HepG2 (cell line): Measurements from ENCODE around the gene SAMD4A. TPM values are rescaled to one million over a fixed set of nuclear protein-coding genes. Genes with fewer than 3 reads are reported as not detected.

Experiments used
- NFE2L1 ChIP-seq: sonication (generic); formaldehyde crosslinking; IDR thresholded peaks from 2 replicates; pipeline ENCODE4 v1.4.0; 2020; ENCODE audit warnings: missing genetic modification reagents, mild to moderate bottlenecking, borderline replicate concordance
- NONO ChIP-seq, 2 experiments: fragments of 450-650 bp in 1 of 2; sonication (generic) in 1 of 2; formaldehyde crosslinking in 1 of 2; IDR thresholded peaks in 1 of 2; conservative IDR thresholded peaks in 1 of 2; 2 replicates each; pipeline versions ENCODE4 v1.6.1 to v1.8.0; 2017 to 2022; ENCODE audit warnings: mild to moderate bottlenecking in 1 of 2, missing genetic modification reagents in 1 of 2, moderate library complexity in 1 of 2
- RAD21 ChIP-seq: fragments of 450-650 bp; formaldehyde crosslinking; IDR thresholded peaks from 2 replicates; pipeline ENCODE4 v1.5.0; 2020; ENCODE audit warnings: mild to moderate bottlenecking
- SSRP1 ChIP-seq: IDR thresholded peaks from 2 replicates; pipeline ENCODE4 v1.6.1; 2016; ENCODE audit warnings: control low read depth
- ZBTB7B ChIP-seq: sonication (generic); formaldehyde crosslinking; IDR thresholded peaks from 2 replicates; pipeline ENCODE4 v1.4.0; 2020; ENCODE audit warnings: missing genetic modification reagents
- ZIK1 ChIP-seq: sonication (generic); formaldehyde crosslinking; IDR thresholded peaks from 2 replicates; pipeline ENCODE4 v1.5.0; 2020; ENCODE audit warnings: mild to moderate bottlenecking, low read depth, missing genetic modification reagents, borderline replicate concordance
- ZNF570 ChIP-seq: sonication (generic); formaldehyde crosslinking; IDR thresholded peaks from 2 replicates; pipeline ENCODE4 v1.4.0; 2020; ENCODE audit warnings: mild to moderate bottlenecking, missing genetic modification reagents, borderline replicate concordance
- ZNF83 ChIP-seq: sonication (generic); formaldehyde crosslinking; IDR thresholded peaks from 2 replicates; pipeline ENCODE4 v1.4.0; 2020; ENCODE audit warnings: missing genetic modification reagents, mild to moderate bottlenecking, borderline replicate concordance
- polyA plus RNA-seq, 8 experiments: library from polyadenylated mRNA; depleted of rRNA in 3 of 8; stranded (reverse) in 7 of 8; unstranded in 1 of 8; fragments of >200 nt; fragmentation: Illumina TruSeq in 4 of 8; extraction: Trizol in 4 of 8; gene quantifications; 2 replicates each; pipeline versions ENCODE4 v1.2.1 to v1.2.3, GENCODE V29; 2011 to 2016; ENCODE audit warnings: low read depth in 4 of 8, missing spikeins in 1 of 8, mixed read lengths in 1 of 8; ENCODE audit not compliant: insufficient read depth in 1 of 8
- total RNA-seq, 5 experiments: library from RNA; depleted of rRNA; stranded (reverse); fragments of >200 nt; fragmentation: Illumina TruSeq; extraction: Trizol; gene quantifications; 2 replicates each; pipeline ENCODE4 v1.2.3, GENCODE V29; 2016; ENCODE audit warnings: low read depth in 1 of 5
- TF ChIP-seq, protein P1 (sequence below): sonication (generic); formaldehyde crosslinking; IDR thresholded peaks from 2 replicates; pipeline ENCODE4 v1.5.0; 2020; ENCODE audit warnings: mild to moderate bottlenecking, missing genetic modification reagents, borderline replicate concordance
- TF ChIP-seq, protein P2 (sequence below): sonication (generic); formaldehyde crosslinking; IDR thresholded peaks from 2 replicates; pipeline ENCODE4 v1.5.0; 2020; ENCODE audit warnings: mild to moderate bottlenecking, missing genetic modification reagents
- TF ChIP-seq, protein P3 (sequence below): sonication (generic); formaldehyde crosslinking; IDR thresholded peaks from 2 replicates; pipeline ENCODE4 v1.5.1; 2020; ENCODE audit warnings: missing genetic modification reagents, mild to moderate bottlenecking, borderline replicate concordance
- TF ChIP-seq, protein P4 (sequence below): sonication (generic); formaldehyde crosslinking; IDR thresholded peaks from 2 replicates; pipeline ENCODE4 v1.8.0; 2022; ENCODE audit warnings: missing genetic modification reagents, low read depth, mild to moderate bottlenecking, borderline replicate concordance

Gene SAMD4A
- total and polyA plus RNA-seq, 2 of the 13 experiments (the other 11 are each of a cell fraction or from before 2014, with no cell fraction given): 11.8 to 13.0 TPM

DNA sequence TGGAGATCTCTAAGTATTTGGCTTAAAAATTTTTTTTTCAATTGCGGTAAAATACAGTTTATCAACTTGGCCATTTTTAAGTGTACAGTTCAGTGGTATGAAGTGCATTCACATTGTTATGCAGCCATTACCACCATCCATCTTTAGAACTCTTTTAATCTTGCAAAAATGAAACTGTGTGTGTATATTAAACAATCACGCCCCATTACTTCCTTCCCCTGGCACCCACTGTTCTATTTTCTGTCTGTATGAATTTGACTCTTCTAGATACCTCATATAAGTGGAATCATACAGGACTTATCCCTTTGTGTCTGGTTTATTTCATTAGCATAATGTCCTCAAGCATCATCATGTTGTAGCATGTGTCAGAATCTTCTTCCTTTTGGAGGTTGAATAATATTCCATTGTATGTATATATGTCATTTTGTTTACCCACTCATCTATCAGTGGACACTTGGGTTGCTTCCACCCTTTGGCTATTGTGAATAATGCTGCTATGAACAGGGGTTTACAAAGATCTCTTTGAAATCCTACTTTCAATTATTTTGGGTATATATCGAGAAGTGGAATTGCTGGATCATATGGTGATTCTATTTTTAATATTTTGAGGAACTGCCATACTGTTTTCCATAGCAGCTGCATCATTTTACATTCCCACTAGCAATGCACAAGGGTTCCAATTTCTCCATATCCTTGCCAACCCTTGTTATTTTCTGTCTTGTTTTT is 62.9 kb downstream of the SAMD4A start (continued):
- TF ChIP-seq, protein P1, sequence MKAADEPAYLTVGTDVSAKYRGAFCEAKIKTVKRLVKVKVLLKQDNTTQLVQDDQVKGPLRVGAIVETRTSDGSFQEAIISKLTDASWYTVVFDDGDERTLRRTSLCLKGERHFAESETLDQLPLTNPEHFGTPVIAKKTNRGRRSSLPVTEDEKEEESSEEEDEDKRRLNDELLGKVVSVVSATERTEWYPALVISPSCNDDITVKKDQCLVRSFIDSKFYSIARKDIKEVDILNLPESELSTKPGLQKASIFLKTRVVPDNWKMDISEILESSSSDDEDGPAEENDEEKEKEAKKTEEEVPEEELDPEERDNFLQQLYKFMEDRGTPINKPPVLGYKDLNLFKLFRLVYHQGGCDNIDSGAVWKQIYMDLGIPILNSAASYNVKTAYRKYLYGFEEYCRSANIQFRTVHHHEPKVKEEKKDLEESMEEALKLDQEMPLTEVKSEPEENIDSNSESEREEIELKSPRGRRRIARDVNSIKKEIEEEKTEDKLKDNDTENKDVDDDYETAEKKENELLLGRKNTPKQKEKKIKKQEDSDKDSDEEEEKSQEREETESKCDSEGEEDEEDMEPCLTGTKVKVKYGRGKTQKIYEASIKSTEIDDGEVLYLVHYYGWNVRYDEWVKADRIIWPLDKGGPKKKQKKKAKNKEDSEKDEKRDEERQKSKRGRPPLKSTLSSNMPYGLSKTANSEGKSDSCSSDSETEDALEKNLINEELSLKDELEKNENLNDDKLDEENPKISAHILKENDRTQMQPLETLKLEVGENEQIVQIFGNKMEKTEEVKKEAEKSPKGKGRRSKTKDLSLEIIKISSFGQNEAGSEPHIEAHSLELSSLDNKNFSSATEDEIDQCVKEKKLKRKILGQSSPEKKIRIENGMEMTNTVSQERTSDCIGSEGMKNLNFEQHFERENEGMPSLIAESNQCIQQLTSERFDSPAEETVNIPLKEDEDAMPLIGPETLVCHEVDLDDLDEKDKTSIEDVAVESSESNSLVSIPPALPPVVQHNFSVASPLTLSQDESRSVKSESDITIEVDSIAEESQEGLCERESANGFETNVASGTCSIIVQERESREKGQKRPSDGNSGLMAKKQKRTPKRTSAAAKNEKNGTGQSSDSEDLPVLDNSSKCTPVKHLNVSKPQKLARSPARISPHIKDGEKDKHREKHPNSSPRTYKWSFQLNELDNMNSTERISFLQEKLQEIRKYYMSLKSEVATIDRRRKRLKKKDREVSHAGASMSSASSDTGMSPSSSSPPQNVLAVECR (CRISPR knock-in tag): no peak
- TF ChIP-seq, protein P2, sequence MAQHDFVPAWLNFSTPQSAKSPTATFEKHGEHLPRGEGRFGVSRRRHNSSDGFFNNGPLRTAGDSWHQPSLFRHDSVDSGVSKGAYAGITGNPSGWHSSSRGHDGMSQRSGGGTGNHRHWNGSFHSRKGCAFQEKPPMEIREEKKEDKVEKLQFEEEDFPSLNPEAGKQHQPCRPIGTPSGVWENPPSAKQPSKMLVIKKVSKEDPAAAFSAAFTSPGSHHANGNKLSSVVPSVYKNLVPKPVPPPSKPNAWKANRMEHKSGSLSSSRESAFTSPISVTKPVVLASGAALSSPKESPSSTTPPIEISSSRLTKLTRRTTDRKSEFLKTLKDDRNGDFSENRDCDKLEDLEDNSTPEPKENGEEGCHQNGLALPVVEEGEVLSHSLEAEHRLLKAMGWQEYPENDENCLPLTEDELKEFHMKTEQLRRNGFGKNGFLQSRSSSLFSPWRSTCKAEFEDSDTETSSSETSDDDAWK (CRISPR knock-in tag): no peak
- TF ChIP-seq NONO (IDR thresholded peaks at IDR 0.05) (no peak), NONO (CRISPR knock-in tag; conservative IDR thresholded peaks at IDR 0.05) (no peak), ZBTB7B (CRISPR knock-in tag) (no peak), ZIK1 (CRISPR knock-in tag) (no peak), SSRP1 (no peak), RAD21 (no peak), ZNF570 (CRISPR knock-in tag) (no peak), NFE2L1 (no peak), ZNF83 (CRISPR knock-in tag) (no peak)
- TF ChIP-seq, protein P3, sequence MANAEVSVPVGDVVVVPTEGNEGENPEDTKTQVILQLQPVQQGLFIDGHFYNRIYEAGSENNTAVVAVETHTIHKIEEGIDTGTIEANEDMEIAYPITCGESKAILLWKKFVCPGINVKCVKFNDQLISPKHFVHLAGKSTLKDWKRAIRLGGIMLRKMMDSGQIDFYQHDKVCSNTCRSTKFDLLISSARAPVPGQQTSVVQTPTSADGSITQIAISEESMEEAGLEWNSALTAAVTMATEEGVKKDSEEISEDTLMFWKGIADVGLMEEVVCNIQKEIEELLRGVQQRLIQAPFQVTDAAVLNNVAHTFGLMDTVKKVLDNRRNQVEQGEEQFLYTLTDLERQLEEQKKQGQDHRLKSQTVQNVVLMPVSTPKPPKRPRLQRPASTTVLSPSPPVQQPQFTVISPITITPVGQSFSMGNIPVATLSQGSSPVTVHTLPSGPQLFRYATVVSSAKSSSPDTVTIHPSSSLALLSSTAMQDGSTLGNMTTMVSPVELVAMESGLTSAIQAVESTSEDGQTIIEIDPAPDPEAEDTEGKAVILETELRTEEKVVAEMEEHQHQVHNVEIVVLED (CRISPR knock-in tag): no peak
- TF ChIP-seq, protein P4, sequence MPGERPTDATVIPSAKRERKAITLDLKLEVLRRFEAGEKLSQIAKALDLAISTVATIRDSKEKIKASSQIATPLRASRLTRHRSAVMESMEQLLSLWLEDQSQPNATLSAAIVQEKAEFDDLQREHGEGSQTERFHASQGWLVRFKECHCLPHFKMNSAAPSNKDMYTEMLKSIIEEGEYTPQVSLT (CRISPR knock-in tag): no peak
